Measurements from ENCODE around the gene TMC1.
A peak's percentile ranks its signal among the peaks of the same experiment; 100 is the strongest.

Gene TMC1

DNA sequence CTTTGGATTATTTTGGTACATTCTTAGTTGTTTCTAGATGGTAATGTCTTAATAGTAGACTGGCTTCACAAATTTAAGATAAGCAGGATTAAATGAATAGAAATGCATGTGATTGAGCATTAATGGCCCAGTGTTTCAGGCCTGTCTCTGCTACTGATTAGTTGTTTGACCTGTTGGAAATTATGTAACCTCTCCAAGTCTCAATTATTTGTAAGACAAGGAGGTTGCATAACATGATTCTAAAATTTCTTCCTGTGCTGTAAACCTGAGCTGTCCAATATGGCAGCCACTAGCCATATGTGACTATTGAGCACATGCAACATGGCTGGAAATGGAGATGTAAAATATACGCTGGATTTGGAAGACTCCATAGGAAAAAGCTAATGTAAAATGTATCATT is 333.9 kb downstream of the TMC1 start:
- Histone ChIP-seq H3K4me2 (ENCODE audit: low read length) (no peak overlapping the region), H3K79me2 (ENCODE audit: insufficient read depth, low read length) (no peaks in the 10 kb centered on the region), H4K20me1 (ENCODE audit: insufficient read depth, low read length) (no peaks in the 10 kb centered on the region), H3K9me3 (ENCODE audit: low read length) (no peaks in the 10 kb centered on the region), H3F3A (ENCODE audit: insufficient read depth, low read length) (no peaks in the 10 kb centered on the region), H2AFZ (ENCODE audit: low read length) (no peak overlapping the region), H3K27ac (ENCODE audit: low read depth, low read length, poor library complexity, severe bottlenecking) (no peak overlapping the region), H3K4me1 (ENCODE audit: insufficient read depth, low read length, severe bottlenecking) (no peaks in the 10 kb centered on the region), H3K36me3 (ENCODE audit: insufficient read depth, low read length) (no peaks in the 10 kb centered on the region), H3K9ac (ENCODE audit: low read length) (no peak overlapping the region), H3K27me3 (ENCODE audit: insufficient read depth, low read length) (no peaks in the 10 kb centered on the region), H3K9me2 (ENCODE audit: low read depth, low read length) (no peaks in the 10 kb centered on the region), H3K4me3 (ENCODE audit: low read depth, low read length, poor library complexity, severe bottlenecking) (no peak overlapping the region)
- TF ChIP-seq, protein P1, sequence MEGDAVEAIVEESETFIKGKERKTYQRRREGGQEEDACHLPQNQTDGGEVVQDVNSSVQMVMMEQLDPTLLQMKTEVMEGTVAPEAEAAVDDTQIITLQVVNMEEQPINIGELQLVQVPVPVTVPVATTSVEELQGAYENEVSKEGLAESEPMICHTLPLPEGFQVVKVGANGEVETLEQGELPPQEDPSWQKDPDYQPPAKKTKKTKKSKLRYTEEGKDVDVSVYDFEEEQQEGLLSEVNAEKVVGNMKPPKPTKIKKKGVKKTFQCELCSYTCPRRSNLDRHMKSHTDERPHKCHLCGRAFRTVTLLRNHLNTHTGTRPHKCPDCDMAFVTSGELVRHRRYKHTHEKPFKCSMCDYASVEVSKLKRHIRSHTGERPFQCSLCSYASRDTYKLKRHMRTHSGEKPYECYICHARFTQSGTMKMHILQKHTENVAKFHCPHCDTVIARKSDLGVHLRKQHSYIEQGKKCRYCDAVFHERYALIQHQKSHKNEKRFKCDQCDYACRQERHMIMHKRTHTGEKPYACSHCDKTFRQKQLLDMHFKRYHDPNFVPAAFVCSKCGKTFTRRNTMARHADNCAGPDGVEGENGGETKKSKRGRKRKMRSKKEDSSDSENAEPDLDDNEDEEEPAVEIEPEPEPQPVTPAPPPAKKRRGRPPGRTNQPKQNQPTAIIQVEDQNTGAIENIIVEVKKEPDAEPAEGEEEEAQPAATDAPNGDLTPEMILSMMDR (IDR thresholded peaks at IDR 0.05; ENCODE audit: low read length), result no peak
- no peak for TF ChIP-seq EZH2 (IDR thresholded peaks at IDR 0.05; ENCODE audit: borderline replicate concordance, low read length)

DNA sequence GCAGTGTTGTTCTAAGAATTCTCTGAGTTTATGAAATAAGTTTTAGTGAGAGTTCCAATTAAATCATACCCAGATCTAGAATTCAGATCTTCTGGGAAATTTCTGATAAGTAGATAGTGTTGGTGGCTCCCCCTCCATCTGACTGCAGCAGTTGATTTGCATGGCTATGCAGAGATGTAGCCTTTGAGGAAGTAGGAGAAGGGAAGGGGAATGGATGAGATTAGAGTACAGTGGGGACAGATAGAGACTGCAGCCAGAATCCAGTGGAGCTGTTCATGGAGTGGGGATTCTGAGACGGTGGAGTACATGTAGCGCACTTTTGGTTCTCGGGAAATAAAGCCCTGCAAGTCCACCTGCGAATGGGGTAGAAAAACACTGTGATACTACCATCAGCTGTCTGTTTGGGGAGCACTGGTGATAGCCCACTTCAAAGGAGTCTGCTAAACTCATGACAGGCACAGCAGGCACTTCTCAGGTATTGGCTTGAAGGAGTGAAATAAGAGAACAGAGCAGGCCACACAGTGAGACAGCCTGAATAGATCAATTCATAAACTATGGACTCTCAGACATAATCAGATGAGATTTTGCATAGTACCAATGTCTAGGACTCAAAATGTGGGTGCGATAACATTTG is 334.6 kb downstream of the TMC1 start:
- no peak overlapping the region for H2AFZ ChIP-seq (ENCODE audit: low read length)
- H3K79me2 ChIP-seq (ENCODE audit: insufficient read depth, low read length), result no peaks in the 10 kb centered on the region
- no peaks in the 10 kb centered on the region for H3K9me2 ChIP-seq (ENCODE audit: low read depth, low read length)
- no peak overlapping the region for H3K4me3 ChIP-seq (ENCODE audit: low read depth, low read length, poor library complexity, severe bottlenecking)
- H3K4me2 ChIP-seq (ENCODE audit: low read length), result no peak overlapping the region
- no peaks in the 10 kb centered on the region for H3F3A ChIP-seq (ENCODE audit: insufficient read depth, low read length)
- TF ChIP-seq, protein P1 (IDR thresholded peaks at IDR 0.05; ENCODE audit: low read length), result no peak
- TF ChIP-seq EZH2 (IDR thresholded peaks at IDR 0.05; ENCODE audit: borderline replicate concordance, low read length), result no peak
- H3K36me3 ChIP-seq (ENCODE audit: insufficient read depth, low read length), result no peaks in the 10 kb centered on the region
- no peaks in the 10 kb centered on the region for H3K4me1 ChIP-seq (ENCODE audit: insufficient read depth, low read length, severe bottlenecking)
- H3K9me3 ChIP-seq (ENCODE audit: low read length), result no peaks in the 10 kb centered on the region
- no peaks in the 10 kb centered on the region for H3K27me3 ChIP-seq (ENCODE audit: insufficient read depth, low read length)
- no peak overlapping the region for H3K27ac ChIP-seq (ENCODE audit: low read depth, low read length, poor library complexity, severe bottlenecking)
- H3K9ac ChIP-seq (ENCODE audit: low read length), result no peak overlapping the region
- H4K20me1 ChIP-seq (ENCODE audit: insufficient read depth, low read length), result no peaks in the 10 kb centered on the region

DNA sequence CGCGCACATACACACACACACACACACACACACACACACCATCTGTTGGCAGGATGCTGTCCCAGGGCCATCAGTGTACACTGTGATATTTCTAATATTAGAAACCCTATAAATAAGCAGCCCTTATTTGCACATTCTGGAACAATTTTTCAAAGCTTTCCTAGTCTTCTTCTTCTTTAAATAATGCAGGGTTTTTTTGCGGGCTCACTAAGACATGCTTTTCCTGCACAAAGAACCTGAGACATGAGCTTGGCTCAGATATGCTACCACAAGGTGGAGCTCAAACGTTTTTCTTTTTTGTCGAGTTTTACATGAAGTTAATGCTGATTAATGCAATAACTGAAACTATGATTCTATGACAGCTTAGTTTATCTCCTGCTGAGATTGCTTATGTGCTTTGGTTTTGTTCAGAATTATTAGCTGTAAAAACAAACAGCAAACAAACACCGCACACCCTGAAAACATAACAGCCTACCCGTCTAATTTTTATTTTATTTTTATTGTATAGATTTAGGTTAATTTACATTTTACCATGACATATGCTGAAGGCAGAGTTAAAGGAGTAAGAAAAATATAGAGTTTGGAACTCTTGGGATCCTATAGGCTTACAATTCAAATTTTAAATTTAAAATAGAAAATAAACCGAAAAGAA is 335.7 kb downstream of the TMC1 start:
- Histone ChIP-seq H3K9me2 (ENCODE audit: low read depth, low read length) (no peaks in the 10 kb centered on the region), H3K27me3 (ENCODE audit: insufficient read depth, low read length) (no peaks in the 10 kb centered on the region), H3K27ac (ENCODE audit: low read depth, low read length, poor library complexity, severe bottlenecking) (no peak overlapping the region), H3K36me3 (ENCODE audit: insufficient read depth, low read length) (no peaks in the 10 kb centered on the region), H2AFZ (ENCODE audit: low read length) (no peak overlapping the region), H3K9ac (ENCODE audit: low read length) (no peak overlapping the region), H3F3A (ENCODE audit: insufficient read depth, low read length) (no peaks in the 10 kb centered on the region), H3K4me3 (ENCODE audit: low read depth, low read length, poor library complexity, severe bottlenecking) (no peak overlapping the region), H3K4me2 (ENCODE audit: low read length) (no peak overlapping the region), H3K4me1 (ENCODE audit: insufficient read depth, low read length, severe bottlenecking) (no peaks in the 10 kb centered on the region), H3K79me2 (ENCODE audit: insufficient read depth, low read length) (no peaks in the 10 kb centered on the region), H3K9me3 (ENCODE audit: low read length) (no peaks in the 10 kb centered on the region), H4K20me1 (ENCODE audit: insufficient read depth, low read length) (no peaks in the 10 kb centered on the region)
- TF ChIP-seq, protein P1 (IDR thresholded peaks at IDR 0.05; ENCODE audit: low read length), result peak; percentile 65
- no peak for TF ChIP-seq EZH2 (IDR thresholded peaks at IDR 0.05; ENCODE audit: borderline replicate concordance, low read length)

Measured in OCI-LY1 (cell line).